OCI-LY1 (cell line): ENCODE data around the gene TCF21.

Experiments used
- H2AFZ ChIP-seq: fragments of 200-600 bp; sonication (generic), shearing (Covaris generic); 2 replicates; pipeline ENCODE4 v1.6.0; 2014; ENCODE audit warnings: antibody characterized with exemption, mild to moderate bottlenecking, low read length
- H3F3A ChIP-seq: fragments of 200-600 bp; sonication (generic), shearing (Covaris generic); 2 replicates; pipeline ENCODE4 v1.6.0; 2014; ENCODE audit warnings: mild to moderate bottlenecking, antibody characterized with exemption, low read length, moderate library complexity; ENCODE audit not compliant: insufficient read depth
- H3K27ac ChIP-seq: fragments of 200-600 bp; sonication (generic); 2 replicates; pipeline ENCODE4 v1.5.1; 2014; ENCODE audit warnings: low read length, mixed run types, mild to moderate bottlenecking, low read depth; ENCODE audit not compliant: poor library complexity, severe bottlenecking
- H3K27me3 ChIP-seq: fragments of 200-600 bp; sonication (generic); 2 replicates; pipeline ENCODE4 v1.6.0; 2014; ENCODE audit warnings: antibody characterized with exemption, mild to moderate bottlenecking, low read length, moderate library complexity; ENCODE audit not compliant: insufficient read depth
- H3K36me3 ChIP-seq: fragments of 200-600 bp; sonication (generic); 2 replicates; pipeline ENCODE4 v1.6.1; 2014; ENCODE audit warnings: mild to moderate bottlenecking, antibody characterized with exemption, low read length, moderate library complexity, mixed read lengths; ENCODE audit not compliant: insufficient read depth
- H3K4me1 ChIP-seq: fragments of 200-600 bp; sonication (generic); 2 replicates; pipeline ENCODE4 v1.5.1; 2014; ENCODE audit warnings: mild to moderate bottlenecking, low read length, moderate library complexity; ENCODE audit not compliant: insufficient read depth, severe bottlenecking
- H3K4me2 ChIP-seq: fragments of 200-600 bp; sonication (generic), shearing (Covaris generic); 2 replicates; pipeline ENCODE4 v1.6.1; 2014; ENCODE audit warnings: low read length
- H3K4me3 ChIP-seq: fragments of 200-600 bp; sonication (generic); 2 replicates; pipeline ENCODE4 v1.5.1; 2014; ENCODE audit warnings: low read length, low read depth, mild to moderate bottlenecking, mixed read lengths; ENCODE audit not compliant: poor library complexity, severe bottlenecking
- H3K79me2 ChIP-seq: fragments of 200-600 bp; shearing (Covaris generic); 2 replicates; pipeline ENCODE4 v1.6.1; 2016; ENCODE audit warnings: mixed run types, low read length, mixed read lengths; ENCODE audit not compliant: insufficient read depth
- H3K9ac ChIP-seq: fragments of 200-600 bp; sonication (generic), shearing (Covaris generic); 2 replicates; pipeline ENCODE4 v1.6.1; 2014; ENCODE audit warnings: mild to moderate bottlenecking, low read length, mixed read lengths
- H3K9me2 ChIP-seq: fragments of 200-600 bp; sonication (generic), shearing (Covaris generic); 2 replicates; pipeline ENCODE4 v1.6.1; 2014; ENCODE audit warnings: low read depth, mild to moderate bottlenecking, low read length, mixed read lengths
- H3K9me3 ChIP-seq: fragments of 200-600 bp; shearing (Covaris generic); 2 replicates; pipeline ENCODE4 v1.6.1; 2014; ENCODE audit warnings: low read length, mixed read lengths
- H4K20me1 ChIP-seq: fragments of 200-600 bp; sonication (generic), shearing (Covaris generic); 2 replicates; pipeline ENCODE4 v1.6.0; 2016; ENCODE audit warnings: mild to moderate bottlenecking, low read length; ENCODE audit not compliant: insufficient read depth
- EZH2 ChIP-seq: fragments of 200-600 bp; sonication (generic), shearing (Covaris generic); IDR thresholded peaks from 2 replicates; pipeline ENCODE4 v1.8.0; 2017; ENCODE audit warnings: borderline replicate concordance, mixed run types, mild to moderate bottlenecking, antibody characterized with exemption, low read length, moderate library complexity, mixed read lengths
- TF ChIP-seq, protein P1 (sequence below): fragments of 200-600 bp; sonication (generic), shearing (Covaris generic); IDR thresholded peaks from 2 replicates; pipeline ENCODE4 v1.5.1; 2017; ENCODE audit warnings: mild to moderate bottlenecking, antibody characterized with exemption, low read length, moderate library complexity, mixed read lengths

The TCF21 gene

DNA sequence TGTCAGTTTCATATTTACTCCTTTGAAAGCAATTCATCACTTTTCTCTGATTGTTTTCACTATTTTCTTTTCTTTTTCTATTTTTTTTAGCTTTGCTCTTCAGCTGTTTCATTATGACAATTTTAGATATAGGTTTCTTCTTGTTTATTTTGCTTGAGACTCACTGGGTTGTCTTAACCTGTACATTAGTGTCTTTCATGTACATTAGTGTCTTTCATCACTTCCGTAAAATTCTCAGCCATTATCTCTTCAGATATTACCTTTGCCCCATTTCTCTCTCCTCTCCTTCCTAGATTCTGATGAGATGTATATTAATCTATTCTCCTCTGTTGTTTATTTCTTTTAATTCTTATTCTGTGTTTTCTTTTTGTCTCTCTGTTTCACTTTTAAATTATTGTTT is 49.6 kb downstream of the TCF21 start:
- H3K79me2 ChIP-seq = no peaks in the 10 kb centered on the region
- H3K27me3 ChIP-seq = no peaks in the 10 kb centered on the region
- no peaks in the 10 kb centered on the region for H3K9me3 ChIP-seq
- no peak overlapping the region for H3K4me3 ChIP-seq
- no peaks in the 10 kb centered on the region for H3K9me2 ChIP-seq
- no peak overlapping the region for H2AFZ ChIP-seq
- no peaks in the 10 kb centered on the region for H3K36me3 ChIP-seq
- H4K20me1 ChIP-seq = no peaks in the 10 kb centered on the region
- H3K27ac ChIP-seq = no peak overlapping the region
- H3F3A ChIP-seq = no peaks in the 10 kb centered on the region
- no peak overlapping the region for H3K4me2 ChIP-seq
- H3K9ac ChIP-seq = no peak overlapping the region
- H3K4me1 ChIP-seq = no peaks in the 10 kb centered on the region
- TF ChIP-seq, protein P1, sequence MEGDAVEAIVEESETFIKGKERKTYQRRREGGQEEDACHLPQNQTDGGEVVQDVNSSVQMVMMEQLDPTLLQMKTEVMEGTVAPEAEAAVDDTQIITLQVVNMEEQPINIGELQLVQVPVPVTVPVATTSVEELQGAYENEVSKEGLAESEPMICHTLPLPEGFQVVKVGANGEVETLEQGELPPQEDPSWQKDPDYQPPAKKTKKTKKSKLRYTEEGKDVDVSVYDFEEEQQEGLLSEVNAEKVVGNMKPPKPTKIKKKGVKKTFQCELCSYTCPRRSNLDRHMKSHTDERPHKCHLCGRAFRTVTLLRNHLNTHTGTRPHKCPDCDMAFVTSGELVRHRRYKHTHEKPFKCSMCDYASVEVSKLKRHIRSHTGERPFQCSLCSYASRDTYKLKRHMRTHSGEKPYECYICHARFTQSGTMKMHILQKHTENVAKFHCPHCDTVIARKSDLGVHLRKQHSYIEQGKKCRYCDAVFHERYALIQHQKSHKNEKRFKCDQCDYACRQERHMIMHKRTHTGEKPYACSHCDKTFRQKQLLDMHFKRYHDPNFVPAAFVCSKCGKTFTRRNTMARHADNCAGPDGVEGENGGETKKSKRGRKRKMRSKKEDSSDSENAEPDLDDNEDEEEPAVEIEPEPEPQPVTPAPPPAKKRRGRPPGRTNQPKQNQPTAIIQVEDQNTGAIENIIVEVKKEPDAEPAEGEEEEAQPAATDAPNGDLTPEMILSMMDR = no peak
- TF ChIP-seq EZH2 = no peak

DNA sequence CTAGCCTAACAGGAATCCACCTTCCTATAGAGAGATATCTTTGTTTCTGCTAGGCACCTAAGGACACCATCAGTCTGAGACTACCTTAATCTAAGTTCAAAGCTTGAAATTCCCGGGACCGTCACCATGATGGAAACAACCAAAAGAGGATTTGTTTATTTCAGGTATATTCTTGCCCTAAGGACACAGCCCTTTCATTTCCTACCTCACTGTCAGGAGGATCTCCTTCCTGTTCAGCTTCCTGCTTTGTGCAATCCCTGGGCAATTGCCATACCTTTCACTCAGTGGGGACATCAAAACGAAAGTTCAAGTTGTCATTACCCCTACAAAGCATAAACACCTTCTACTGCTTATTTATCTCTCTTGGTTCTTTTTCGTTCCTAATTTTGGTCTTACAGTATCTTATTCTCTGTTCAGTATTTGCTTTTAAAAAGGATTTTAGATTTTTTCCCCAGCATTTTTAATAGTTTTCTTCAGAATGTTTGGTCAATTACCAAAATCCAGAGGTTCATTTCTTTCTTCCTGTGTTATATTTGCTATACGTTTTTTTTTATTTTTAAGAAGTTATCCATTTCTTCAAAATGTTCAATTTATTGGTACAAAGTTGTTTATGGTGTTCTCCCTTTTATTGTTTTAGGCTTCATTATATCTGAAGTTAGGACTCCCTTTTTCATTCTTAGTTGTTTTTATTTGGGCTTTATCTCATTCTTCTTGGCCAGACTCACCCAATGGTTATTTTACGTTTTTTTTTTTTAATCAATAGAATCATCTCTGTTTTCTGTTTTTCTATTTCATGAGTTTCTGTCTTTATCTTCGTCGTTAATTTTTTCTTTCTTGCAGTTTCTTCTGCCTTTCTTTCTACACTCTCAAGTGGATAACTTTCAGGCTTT is 51.1 kb downstream of the TCF21 start:
- H3K4me2 ChIP-seq = no peak overlapping the region
- H3K4me1 ChIP-seq = no peaks in the 10 kb centered on the region
- H3K36me3 ChIP-seq = no peaks in the 10 kb centered on the region
- H3K27ac ChIP-seq = no peak overlapping the region
- H3K9ac ChIP-seq = no peak overlapping the region
- H3K4me3 ChIP-seq = no peak overlapping the region
- no peaks in the 10 kb centered on the region for H4K20me1 ChIP-seq
- no peak overlapping the region for H2AFZ ChIP-seq
- H3F3A ChIP-seq = no peaks in the 10 kb centered on the region
- H3K27me3 ChIP-seq = no peaks in the 10 kb centered on the region
- no peaks in the 10 kb centered on the region for H3K9me2 ChIP-seq
- no peaks in the 10 kb centered on the region for H3K79me2 ChIP-seq
- no peaks in the 10 kb centered on the region for H3K9me3 ChIP-seq
- TF ChIP-seq, protein P1 = no peak
- no peak for TF ChIP-seq EZH2
